Measurements from ENCODE around the gene PCNX2. TPM values are rescaled to one million over a fixed set of nuclear protein-coding genes. Genes with fewer than 3 reads are reported as not detected.

Gene PCNX2
- total and polyA plus RNA-seq, 3 donors from 2014 or later: 8.4 to 28.9 (median 27.6) TPM

GRCh38 chr1:233031521-233031920, 264.0 kb downstream of the PCNX2 start:
- no peak for DNase-seq
- Histone ChIP-seq H3K27ac (no peak overlapping the region), H3K4me1 (no peaks in the 10 kb centered on the region), H3K4me3 (no peak overlapping the region), H3K27me3 (no peaks in the 10 kb centered on the region), H3K36me3 (ENCODE audit: low read depth, missing control alignments) (no peaks in the 10 kb centered on the region), H3K9me3 (no peaks in the 10 kb centered on the region)
- TF ChIP-seq POLR2A (IDR thresholded peaks at IDR 0.05) (no peak), CTCF (IDR thresholded peaks at IDR 0.05) (no peak)
- intact Hi-C loops (cut with DNase I; ENCODE audit: low total_unique reads): no loop called here
- 48 to 68% methylated on average over 3 of the region's 3 CpGs for WGBS, 2 donors

GRCh38 chr1:233027046-233027445, 268.5 kb downstream of the PCNX2 start:
- no peak overlapping the region for H3K4me3 ChIP-seq
- intact Hi-C loops (cut with DNase I; ENCODE audit: low total_unique reads): no loop called here
- no peaks in the 10 kb centered on the region for H3K27me3 ChIP-seq
- no peaks in the 10 kb centered on the region for H3K36me3 ChIP-seq (ENCODE audit: low read depth, missing control alignments)
- H3K4me1 ChIP-seq: no peaks in the 10 kb centered on the region
- DNase-seq: no peak
- 59 to 66% methylated on average over 5 of the region's 5 CpGs for WGBS, 2 donors
- no peak for TF ChIP-seq POLR2A (IDR thresholded peaks at IDR 0.05)
- TF ChIP-seq CTCF (IDR thresholded peaks at IDR 0.05): no peak
- H3K9me3 ChIP-seq: no peaks in the 10 kb centered on the region
- no peak overlapping the region for H3K27ac ChIP-seq

- Histone ChIP-seq H3K4me3 (no peak overlapping the region), H3K9me3 (no peaks in the 10 kb centered on the region), H3K36me3 (ENCODE audit: low read depth, missing control alignments) (no peaks in the 10 kb centered on the region), H3K27me3 (no peaks in the 10 kb centered on the region), H3K4me1 (no peaks in the 10 kb centered on the region), H3K27ac (no peak overlapping the region)
- intact Hi-C loops (cut with DNase I; ENCODE audit: low total_unique reads): no loop called here
- DNase-seq: no peak
- TF ChIP-seq CTCF (IDR thresholded peaks at IDR 0.05) (no peak), POLR2A (IDR thresholded peaks at IDR 0.05) (no peak)
- 82 to 89% methylated on average over 2 of the region's 2 CpGs for WGBS, 2 donors
Measured at GRCh38 chr1:233025567-233025966, 270.0 kb downstream of the PCNX2 start.

GRCh38 chr1:233025157-233025556, 270.4 kb downstream of the PCNX2 start:
- no peaks in the 10 kb centered on the region for H3K9me3 ChIP-seq
- H3K36me3 ChIP-seq (ENCODE audit: low read depth, missing control alignments): no peaks in the 10 kb centered on the region
- TF ChIP-seq CTCF (IDR thresholded peaks at IDR 0.05) (no peak), POLR2A (IDR thresholded peaks at IDR 0.05) (no peak)
- H3K4me3 ChIP-seq: no peak overlapping the region
- WGBS, 2 donors: 76 to 84% methylated on average over 7 to 12 of the region's 12 CpGs
- peak; percentile 68 for DNase-seq
- no peak overlapping the region for H3K27ac ChIP-seq
- H3K27me3 ChIP-seq: no peaks in the 10 kb centered on the region
- H3K4me1 ChIP-seq: no peaks in the 10 kb centered on the region
- intact Hi-C loops (cut with DNase I; ENCODE audit: low total_unique reads): no loop called here

- H3K27ac ChIP-seq: no peak overlapping the region
- intact Hi-C loops (cut with DNase I; ENCODE audit: low total_unique reads): no loop called here
Measured at GRCh38 chr1:233024199-233024598, 271.3 kb downstream of the PCNX2 start.

More at GRCh38 chr1:233024199-233024598, 271.3 kb downstream of the PCNX2 start:
- Histone ChIP-seq H3K9me3 (no peaks in the 10 kb centered on the region), H3K4me3 (no peak overlapping the region), H3K27me3 (no peaks in the 10 kb centered on the region), H3K4me1 (no peaks in the 10 kb centered on the region), H3K36me3 (ENCODE audit: low read depth, missing control alignments) (no peaks in the 10 kb centered on the region)
- no peak for TF ChIP-seq POLR2A (IDR thresholded peaks at IDR 0.05)
- TF ChIP-seq CTCF (IDR thresholded peaks at IDR 0.05): no peak
- 83 to 94% methylated on average over 9 of the region's 9 CpGs for WGBS, 2 donors
- DNase-seq: no peak

Measured in testis (tissue), 3 donors.